K562 (cell line): ENCODE data around the gene HCRTR1.

Experiments
- CAMTA2 ChIP-seq: fragments of 250-450 bp; sonication (Bioruptor Pico); conservative IDR thresholded peaks from 2 replicates; pipeline ENCODE4 v1.5.1; 2022
- EZH2 ChIP-seq: IDR thresholded peaks from 2 replicates; pipeline ENCODE4 v1.6.1; 2012; ENCODE audit warnings: low read depth, mild to moderate bottlenecking, inconsistent platforms, low read length, borderline replicate concordance
- NFE2L1 ChIP-seq: fragments of 450-650 bp; IDR thresholded peaks from 2 replicates; pipeline ENCODE4 v1.6.1; 2016; ENCODE audit warnings: missing genetic modification characterization, low read depth, mild to moderate bottlenecking, missing compliant biosample characterization, moderate library complexity, borderline replicate concordance
- NRF1 ChIP-seq, 2 experiments: fragments of 450-650 bp; IDR thresholded peaks in 1 of 2; conservative IDR thresholded peaks in 1 of 2; 2 replicates each; pipeline ENCODE4 v1.6.1; 2014; ENCODE audit warnings: mild to moderate bottlenecking in 2 of 2
- PHB2 ChIP-seq: fragments of 450-650 bp; IDR thresholded peaks from 2 replicates; pipeline ENCODE4 v1.6.1; 2017; ENCODE audit warnings: low read depth
- TAF1 ChIP-seq: IDR thresholded peaks from 2 replicates; pipeline ENCODE4 v1.6.1; 2011; ENCODE audit warnings: mild to moderate bottlenecking, low read length, moderate library complexity; ENCODE audit not compliant: insufficient read depth, control insufficient read depth, severe bottlenecking; ENCODE audit errors: extremely low read depth
- ZFP36 ChIP-seq: fragments of 150-350 bp; IDR thresholded peaks from 2 replicates; pipeline ENCODE4 v1.6.1; 2018; ENCODE audit warnings: low read length, low read depth; ENCODE audit not compliant: partially characterized antibody
- ZSCAN29 ChIP-seq: fragments of 450-650 bp; IDR thresholded peaks from 2 replicates; pipeline ENCODE4 v1.6.1; 2017

- TF ChIP-seq PHB2 (no peak), NRF1 (conservative IDR thresholded peaks at IDR 0.05 in 1 of 2, IDR thresholded peaks at IDR 0.05 in 1 of 2) (no peak), TAF1 (no peak), NFE2L1 (no peak), EZH2 (no peak), ZSCAN29 (no peak), ZFP36 (no peak), CAMTA2 (no peak)
These were observed 37.0 kb upstream of the HCRTR1 start for GRCh38 chr1:31580513-31580870.
